Activated CD4-positive, alpha-beta T cell treated with anti-CD3 and anti-CD28 coated beads for 48 hours (primary cell): ENCODE measurements around the gene ARHGEF10L.

ENCODE experiments used
- DNase-seq: peaks from one replicate; pipeline ENCODE4 v3.0.0-alpha.2; 2020

ARHGEF10L gene

DNA sequence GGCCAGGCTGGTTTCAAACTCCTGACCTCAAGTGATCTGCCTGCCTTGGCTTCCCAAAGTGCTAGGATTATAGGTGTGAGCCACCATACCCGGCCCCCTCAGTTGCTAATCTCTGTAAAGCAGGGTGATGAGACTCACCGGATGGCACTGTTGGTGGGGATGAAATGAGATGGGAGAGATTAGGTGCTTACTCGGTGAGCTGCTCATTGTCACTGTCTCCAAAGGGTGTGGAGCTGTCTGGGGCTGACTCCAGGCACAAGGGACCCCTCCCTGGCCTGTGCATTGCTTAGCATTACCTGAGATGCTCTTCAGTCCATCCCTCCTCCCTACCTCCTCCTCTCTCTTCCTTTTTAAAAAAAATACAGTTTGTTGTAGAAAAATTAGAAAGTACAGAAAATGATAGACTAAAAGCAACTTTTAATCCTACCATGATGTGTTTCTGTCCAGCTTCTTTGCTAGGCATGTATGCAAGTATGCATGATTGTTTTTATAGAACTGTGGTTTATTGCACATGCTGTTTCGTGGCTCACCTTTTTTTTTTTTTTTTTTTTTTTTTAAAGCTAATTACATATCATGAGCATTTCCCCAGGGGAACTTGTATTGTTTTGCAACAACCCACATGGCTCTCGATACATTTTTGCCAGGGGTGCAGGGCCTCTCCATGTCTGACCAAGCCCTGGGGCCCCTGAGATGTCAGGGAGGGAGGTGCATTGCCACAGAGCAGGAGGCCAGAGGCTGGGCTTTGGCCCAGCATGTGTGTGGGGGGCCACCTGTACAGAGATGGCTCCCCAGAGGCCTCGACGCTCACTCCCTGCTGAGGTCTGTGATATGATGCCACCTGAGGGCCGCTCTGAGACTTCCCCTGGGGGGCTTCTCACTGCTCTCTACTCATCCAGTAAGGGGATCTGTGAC, 55.4 kb downstream of the ARHGEF10L start:
- DNase-seq: no peak

DNA sequence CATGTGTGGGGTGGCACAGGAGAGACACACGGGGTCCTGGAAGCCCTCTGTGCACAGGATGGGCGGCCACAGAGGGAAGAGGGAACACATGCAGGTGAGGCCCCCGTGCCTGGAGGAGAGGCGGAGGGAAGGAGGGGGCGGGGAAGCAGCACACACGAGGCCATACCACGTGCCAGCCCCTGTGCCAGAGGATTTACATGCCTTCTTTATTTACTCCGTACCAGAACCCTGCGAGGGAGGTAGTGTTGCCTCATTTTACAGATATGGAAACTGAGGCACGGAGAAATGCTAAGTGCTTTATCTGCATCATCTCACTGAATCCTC, 56.1 kb downstream of the ARHGEF10L start:
- DNase-seq: no peak

DNA sequence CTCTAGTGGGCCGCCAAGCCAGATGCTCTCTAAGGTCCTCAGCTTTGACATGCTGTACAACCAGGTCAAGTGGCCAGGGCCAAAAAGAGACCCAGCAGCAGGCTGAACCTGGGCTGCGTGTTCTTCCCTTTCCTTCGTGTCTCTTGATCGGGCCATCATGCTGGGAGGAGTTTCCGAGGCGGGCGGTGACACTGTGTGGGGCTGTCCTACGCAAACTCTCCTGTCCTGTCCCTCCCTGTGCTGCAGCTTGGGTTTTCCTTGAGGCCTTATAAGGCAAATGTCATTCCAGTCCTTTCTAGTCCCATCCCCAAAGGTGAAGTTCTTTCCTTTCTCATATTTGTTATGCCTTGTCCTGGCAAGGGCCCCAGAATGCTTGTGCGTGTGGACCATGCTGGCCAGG, 56.7 kb downstream of the ARHGEF10L start:
- no peak for DNase-seq

DNA sequence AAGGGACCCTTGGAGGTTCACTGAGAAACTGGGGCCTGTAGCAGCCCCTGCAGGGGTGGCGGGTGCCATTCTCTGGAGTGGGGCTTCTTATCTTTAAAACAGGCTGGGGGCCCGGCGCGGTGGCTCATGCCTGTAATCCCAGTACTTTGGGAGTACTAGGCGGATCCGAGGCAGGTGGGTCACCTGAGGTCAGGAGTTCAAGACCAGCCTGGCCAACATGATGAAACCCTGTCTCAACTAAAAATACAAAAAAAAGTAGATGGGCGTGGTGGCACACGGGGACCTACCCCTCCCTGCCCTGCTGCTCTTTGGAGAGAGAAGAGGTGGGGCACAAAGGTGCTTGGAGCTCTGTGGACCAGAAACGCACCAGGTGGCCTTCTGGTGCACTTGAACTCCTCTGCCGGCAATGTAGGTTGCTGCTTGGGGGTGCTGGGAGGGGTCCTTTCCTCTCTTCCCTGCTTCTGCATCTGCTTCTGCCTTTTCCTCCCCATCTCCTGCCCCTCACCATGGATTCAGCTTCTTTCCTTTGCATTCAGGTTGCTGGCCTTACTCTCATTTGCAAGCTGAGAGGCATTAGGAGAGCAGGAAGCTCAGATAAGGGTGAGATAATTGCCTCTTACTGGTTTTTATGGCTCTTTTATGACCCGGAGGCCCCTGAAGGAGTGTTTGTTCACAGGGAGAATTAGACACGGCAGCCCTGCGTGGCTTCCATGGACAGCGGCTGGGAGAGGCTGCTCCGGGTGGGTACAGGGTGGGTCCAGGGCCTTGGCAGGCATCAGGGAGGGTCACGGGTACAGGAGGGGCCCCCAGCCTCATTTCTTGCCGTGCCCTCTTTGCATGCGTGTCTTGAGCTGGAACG, 57.4 kb downstream of the ARHGEF10L start:
- DNase-seq: no peak

DNA sequence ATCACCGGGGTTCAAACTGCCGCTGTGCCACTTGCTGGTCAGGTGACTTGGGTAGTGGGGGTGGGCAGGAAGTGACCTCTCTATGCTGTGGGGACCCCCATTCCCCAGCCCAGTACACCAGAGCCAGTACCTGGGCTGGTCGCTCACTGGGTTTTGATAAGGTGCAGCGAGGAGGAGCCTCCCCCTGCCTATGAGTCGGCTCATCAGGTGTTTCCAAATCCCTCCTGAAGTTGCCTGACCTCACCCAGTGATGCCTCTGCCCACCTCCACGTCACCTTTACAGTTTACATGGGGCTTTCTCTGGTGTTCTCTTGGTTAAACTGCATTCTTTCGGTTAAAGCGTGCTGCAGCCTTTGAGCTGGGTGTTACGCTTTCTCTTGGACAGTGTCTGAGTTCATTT, 58.2 kb downstream of the ARHGEF10L start:
- DNase-seq: no peak

DNA sequence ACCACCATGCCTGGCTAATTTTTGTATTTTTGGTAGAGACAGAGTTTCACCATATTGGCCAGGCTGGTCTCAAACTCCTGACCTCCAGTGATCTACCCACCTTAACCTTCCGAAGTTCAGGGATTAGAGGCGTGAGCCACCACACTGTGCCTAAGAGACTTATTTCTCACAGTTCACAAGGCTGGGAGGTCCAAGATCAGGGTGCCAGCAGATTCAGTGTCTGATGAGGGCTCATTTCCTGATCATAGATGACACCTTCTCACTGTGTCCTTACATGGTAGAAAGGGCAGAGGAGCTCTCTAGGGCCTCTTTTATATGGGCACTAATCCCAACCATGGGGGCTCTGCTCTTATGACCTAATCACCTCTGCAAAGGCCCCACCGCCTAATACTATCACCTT, 58.8 kb downstream of the ARHGEF10L start:
- no peak for DNase-seq

DNA sequence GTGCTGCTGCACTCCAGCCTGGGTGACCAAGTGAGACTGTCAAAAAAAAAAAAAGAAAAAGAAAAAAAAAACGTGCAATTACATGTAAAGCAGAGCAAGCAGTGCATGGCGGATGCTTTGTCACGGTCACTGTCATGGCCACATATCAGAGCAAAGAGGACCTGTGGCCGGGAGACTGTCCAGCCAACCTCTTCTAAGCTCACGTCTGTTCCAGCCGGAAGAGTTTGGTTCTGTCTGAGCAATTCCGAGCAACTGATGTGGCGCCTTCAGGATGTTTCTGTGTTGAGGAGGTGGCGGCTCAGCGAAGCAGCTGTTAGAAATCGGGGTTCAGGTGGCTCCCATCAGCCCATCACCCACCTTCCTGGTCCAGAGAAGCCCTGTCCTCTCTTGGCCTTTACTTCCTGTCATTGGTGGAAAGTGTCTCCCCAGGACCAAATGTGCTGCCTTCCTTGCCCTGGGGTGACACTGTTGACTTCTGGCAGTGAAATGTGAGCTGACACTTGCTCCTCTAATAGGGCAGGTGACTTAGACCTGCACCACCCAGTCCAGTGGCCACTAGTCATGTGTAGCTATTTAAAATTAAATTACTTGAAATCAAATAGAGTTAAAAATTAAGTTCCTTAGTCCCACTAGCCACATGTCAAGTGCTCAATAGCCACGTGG, 59.9 kb downstream of the ARHGEF10L start:
- DNase-seq: no peak

DNA sequence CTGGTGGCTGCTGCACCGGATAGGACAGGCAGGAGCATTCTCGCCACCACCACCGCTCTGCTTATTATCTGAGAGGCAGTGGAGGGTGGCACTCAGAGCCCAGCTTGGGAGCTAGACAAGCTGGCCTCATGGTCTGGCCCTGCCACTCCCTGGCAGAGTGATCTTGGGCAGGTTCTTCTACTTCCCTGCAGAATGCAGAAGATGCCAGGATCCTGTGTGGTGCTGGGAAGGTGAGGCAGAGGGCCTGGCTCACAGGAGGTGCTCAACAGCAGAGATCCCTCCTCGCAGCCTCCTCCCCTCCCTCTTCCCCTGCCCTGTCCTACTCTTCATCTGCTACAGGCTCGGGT, 60.4 kb downstream of the ARHGEF10L start:
- no peak for DNase-seq

DNA sequence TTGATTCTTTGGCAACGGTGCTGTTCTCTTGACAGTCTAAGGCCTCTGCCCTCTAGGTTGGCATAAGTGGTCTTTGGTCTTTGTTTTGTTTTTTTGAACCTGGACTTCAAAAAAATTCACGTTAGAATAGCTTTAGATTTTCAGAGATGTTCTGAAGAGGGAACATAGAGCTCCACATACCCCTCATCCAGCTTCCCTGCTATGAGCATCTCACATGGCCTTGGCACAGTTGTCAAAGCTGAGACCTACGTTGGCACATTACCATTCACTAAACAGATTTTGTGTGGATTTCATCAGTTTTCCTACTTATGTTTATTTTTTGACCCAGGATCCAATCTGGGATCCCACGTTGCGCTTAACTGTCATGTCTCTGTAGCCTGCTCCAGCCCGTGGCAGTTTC, 60.8 kb downstream of the ARHGEF10L start:
- DNase-seq: no peak

DNA sequence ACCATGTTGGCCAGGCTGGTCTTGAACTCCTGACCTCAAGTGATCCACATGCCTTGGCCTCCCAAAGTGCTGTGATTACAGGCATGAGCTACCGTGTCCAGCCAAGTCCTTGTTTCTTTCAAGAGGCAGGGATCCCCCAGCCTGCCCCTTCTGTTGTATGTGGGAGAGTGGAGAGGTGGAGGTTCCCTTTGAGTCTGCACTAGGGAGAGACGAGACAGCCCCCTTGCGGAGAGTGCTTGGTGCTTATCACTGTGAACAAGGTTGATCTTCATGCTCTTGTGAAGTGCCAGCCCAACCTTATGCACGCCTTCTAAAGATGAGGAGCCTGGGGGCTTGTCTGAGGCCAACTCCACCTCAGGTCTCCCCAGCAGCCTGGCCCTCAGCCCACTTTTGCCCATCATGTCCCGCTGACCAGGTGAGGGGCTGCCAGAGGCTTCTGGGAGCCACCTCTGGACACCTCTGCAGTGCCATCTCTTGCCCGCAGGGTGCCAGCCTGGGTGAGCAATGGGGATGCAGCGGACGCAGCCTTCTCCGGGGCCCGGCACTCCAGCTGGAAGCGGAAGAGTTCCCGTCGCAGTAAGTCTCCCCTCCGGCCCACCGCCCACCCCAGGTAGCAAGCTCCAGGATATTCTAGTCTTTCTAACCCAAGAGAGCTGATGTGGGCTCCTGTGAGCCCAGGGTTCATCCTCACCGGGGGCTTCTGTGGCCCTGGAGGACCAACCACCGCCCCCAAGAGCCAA, 62.3 kb downstream of the ARHGEF10L start:
- DNase-seq: no peak

DNA sequence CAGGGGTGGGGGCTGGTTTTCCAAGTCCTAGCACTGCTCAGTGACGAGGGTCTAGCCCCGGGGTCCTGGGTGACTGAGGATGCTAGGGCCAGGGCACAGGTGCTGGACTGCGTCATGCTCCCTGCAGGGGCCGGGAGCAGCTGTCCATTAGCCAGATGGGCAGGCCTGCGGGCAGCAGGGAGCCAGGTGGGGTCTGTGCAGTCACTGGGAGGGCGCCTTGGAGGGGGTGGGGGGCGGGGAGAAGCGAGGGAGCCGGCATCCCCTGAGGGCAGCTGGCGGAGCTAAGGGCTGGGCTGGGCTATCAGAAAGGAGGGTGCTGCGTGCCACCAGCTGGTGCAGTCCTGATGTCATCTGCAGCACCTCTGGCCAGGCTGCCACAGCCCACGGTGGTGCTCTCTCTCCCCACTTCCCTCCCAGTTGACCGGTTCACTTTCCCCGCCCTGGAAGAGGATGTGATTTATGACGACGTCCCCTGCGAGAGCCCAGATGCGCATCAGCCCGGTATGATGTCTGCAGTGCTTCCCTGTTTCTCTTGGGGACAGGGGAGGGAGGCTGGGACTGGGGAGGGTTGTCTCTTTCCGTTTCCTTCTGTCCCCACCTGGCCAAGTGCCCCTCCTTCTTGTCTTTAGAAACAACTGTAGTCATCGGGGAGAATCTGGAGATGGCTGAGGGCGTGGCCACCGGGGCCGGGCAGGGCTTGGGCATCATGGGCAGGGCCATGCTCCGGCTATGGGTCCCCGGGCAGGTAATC, 63.8 kb downstream of the ARHGEF10L start:
- DNase-seq: no peak

DNA sequence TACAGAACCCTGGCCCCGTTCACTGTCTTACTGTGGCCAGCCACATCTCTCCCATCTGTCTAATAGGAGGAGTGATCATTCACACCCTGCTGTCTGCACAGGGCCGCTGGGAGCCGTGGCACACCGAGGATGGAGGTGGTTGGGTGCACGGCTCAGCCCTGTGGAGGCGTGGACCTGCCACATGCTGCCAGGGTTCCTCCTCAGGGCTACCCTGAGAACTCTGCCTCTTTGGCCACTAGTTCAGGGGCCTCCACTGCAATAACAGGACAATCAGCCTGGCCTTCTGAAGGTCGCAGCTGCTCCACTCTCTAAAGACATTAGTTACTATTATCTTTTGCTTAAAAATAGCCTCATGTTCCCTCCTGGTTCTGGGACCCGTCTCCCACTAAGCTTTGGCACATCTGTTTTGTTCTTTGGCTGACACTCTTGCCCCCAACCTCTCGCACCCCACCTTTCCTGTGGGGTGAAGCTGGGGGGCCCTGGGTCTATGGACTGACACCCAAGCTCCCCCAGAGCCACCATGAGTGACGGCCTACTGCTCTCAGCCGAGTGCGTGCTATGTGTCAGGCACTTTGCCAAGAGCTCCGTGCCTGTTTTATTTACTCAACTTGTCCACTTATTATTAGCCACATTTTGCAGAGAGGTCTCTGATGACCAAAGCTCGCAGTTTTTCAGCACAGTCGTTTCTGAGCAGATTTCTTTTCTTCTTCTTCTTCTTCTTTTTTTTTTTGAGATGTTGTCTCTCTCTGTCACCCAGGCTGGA, 66.3 kb downstream of the ARHGEF10L start:
- no peak for DNase-seq

DNA sequence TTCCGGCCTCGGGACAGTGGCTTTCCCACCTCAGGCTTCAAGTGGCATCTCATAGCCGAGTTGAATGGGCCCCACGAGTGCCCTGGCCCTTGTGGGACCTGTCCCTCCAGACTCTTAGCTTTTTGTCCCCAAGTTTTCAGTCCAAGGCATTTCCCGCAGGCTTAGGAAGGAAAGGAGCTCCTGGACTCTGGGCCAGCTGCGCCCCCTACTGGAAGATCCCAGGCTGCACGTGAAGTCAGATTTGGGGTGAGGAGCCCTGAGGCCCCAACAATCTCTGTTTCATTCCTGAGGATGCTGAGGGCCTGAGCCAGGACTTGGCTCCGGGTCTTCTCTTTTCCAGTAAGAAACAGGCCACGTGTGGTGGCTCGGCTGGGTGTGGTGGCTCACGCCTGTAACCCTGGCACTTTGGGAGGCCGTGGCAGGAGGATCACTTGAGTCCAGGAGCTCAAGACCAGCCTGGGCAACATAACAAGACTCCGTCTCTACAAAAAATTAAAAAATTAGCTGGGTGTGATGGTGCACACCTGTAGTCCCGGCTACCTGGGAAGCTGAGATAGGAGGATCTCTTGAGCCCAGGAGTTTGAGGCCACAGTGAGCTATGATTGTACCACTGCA, 67.4 kb downstream of the ARHGEF10L start:
- DNase-seq: peak; percentile 71

DNA sequence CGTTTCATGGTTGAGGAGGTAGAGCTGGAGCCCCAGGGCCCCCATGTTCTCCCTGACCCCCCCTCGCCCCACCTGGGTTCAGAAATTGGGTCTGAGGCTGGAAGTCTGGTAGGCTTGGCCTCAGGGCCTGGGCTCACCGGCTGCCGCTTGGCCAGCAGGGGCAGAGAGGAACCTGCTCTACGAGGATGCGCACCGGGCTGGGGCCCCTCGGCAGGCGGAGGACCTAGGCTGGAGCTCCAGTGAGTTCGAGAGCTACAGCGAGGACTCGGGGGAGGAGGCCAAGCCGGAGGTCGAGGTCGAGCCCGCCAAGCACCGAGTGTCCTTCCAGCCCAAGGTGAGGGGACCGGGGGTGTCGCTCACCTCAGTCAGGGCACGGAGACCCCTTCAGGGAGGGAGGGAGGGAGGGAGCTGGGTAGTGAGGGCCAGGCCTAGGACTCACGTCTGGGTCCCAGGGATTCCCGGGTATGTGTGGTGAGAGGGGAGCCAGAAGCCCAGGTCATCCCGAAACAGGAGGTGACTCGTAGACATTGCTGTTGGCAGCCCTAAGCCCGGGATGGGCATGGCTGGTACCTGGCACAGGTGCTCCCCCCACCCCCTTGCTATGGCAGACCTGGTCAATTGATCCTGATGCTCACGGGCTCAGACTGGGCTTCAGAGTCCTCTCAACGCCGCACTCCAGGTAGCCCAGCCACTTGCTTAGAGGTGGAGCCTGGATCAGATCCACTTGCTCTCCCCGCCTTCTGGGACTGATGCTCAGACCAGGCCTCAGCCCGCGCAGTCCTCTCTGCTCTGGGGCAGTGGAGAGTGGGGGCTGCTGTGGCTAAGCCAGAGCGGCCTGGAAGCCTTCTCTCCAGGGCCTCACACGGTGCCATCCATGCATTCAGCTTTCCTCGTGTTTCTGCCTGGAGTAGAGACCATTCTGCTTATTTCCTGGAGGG, 68.4 kb downstream of the ARHGEF10L start:
- no peak for DNase-seq

DNA sequence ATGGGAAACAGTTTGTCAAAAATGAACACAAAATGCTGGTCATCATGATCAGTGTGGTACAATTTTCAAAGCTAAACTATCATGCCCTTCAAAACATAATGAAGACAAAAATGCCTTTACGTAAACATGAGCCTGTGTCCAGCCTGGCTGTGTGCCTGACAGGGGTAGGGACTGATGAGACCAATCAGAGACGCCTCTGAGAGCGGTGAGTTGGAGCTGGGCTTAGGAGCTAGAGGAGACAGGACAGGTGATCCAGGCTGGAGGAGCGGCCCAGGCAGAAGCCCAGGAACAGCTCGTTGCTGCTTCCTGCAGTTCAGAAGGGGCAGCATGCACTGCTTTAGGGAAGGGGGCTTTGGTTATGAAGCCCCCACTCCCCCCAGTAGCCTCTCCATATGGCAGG, 70.0 kb downstream of the ARHGEF10L start:
- DNase-seq: no peak

DNA sequence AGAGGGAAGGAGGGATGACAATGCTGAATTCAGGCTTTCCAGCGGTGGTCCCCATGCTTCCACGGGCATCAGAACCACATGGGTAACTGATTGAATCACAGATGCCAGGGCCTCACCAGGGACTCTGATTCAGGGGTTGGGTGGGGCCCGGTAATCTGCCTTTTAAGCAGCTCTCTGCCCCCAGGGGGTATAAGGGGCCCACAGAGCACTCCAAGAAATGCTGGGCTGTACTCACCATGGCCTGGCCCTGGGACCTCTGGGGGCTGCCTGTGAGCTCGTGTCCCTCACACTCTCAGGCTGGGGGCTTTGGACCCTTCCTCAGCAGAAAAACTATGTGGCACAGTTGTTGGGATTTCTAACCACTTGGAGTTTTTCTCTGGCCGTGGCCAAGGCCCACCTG, 70.6 kb downstream of the ARHGEF10L start:
- no peak for DNase-seq

DNA sequence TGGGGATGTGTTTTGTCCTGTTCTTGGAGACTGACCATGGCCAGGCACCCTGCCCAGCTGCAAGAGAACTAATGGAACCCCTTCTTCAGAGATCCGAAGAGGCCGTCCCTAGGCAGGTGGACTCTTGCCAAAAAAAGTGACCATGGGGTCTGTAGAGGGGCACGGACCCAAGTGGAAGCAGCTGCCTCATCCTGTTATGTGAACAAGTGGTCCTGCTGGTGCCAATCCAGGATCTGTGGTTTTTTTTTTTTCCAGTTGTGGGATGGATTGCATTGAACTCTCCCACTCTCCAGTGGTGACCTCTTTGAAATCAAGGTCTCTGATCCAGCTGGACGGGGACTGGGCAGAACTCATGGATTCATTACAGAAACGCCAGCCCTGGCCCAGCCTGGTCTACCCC, 71.2 kb downstream of the ARHGEF10L start:
- no peak for DNase-seq

DNA sequence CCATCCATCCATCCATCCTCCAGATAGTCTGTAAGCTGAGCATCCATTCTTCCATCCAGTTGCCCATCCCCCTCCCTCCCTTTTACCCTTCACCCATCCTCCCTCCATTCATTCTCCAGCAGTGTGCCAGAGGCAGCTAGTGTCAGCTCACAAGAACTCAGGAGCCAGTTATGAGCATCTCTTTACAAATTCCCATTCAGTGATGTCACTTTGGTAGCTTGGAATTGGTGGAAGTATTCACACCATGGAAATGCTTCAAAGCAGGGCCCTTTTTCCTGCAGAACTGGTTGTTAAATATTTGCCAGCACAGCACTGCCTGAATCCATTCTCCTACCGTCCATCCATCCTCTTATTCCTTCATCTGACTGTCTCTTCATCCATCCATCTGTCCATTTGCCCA, 72.5 kb downstream of the ARHGEF10L start:
- no peak for DNase-seq

DNA sequence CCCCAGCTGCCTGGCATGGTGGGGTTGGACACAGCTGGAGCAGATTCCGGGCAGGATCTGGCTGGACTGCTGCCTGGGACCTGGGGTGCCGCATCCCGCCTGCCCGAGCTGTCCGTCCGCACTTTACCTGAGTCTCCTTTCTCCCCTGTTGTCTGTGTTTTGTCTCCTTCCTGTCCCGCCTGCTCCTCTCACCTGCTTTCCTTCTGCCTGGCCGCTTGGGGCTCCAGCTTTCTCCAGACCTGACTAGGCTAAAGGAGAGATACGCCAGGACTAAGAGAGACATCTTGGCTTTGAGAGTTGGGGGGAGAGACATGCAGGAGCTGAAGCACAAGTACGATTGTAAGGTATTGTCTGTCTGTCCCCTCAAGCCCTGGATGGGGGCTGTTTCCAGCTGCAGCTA, 73.3 kb downstream of the ARHGEF10L start:
- DNase-seq: no peak

DNA sequence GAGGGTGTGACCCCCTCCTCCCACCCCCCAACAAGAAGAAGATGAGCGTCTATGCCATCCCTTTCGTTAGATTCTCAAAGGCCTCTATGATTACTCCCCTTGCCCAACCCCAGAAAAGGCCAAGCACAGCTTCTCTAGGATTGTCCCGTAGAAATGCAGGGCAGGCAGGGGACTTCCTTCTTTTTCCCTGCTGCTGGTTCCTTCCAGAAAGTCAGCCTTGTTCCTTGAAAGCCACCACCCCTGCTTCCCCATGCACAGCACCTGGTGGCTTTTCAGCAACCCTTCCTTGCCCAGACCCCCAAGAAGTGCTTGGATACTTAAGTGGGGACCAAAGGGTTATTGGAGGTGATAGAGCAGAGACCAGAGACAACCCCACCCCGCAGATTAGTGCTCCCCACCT, 75.1 kb downstream of the ARHGEF10L start:
- no peak for DNase-seq
